ENCODE measurements around the gene PARP4. TPM values are rescaled to one million over a fixed set of nuclear protein-coding genes. Genes with fewer than 3 reads are reported as not detected.

Gene PARP4
- polyA plus RNA-seq, 2 of the 4 experiments (the other 2 are of a cell fraction): 25.8 to 70.4 TPM

- no peak for ATAC-seq
- FAIRE-seq: no peak
- H3K4me2 ChIP-seq: no peak overlapping the region
- CTCF ChIA-PET: interaction anchor here (0.7 kb wide), 1 partner anchor 1274 kb away, joined by 3 read pairs; no protein-coding TSS in a partner anchor
- WGBS (ENCODE audit: missing lambda C conversion rate): 61% methylated on average over 6 of the region's 6 CpGs
- no peak overlapping the region for H3K4me3 ChIP-seq
- no peak overlapping the region for H3K27ac ChIP-seq
- POLR2A ChIA-PET: no interaction called here
- no peak for DNase-seq (ENCODE audit: low read depth in 1 of 2, low spot score in 1 of 2)
- H3K9me3 ChIP-seq: no peaks in the 10 kb centered on the region
- no peaks in the 10 kb centered on the region for H3K4me1 ChIP-seq
- no peak for TF ChIP-seq E2F6 (IDR thresholded peaks at IDR 0.05; ENCODE audit: borderline replicate concordance, low read depth)
These were observed 14.7 kb upstream of the PARP4 start for GRCh38 chr13:24527266-24527775.

GRCh38 chr13:24520733-24521132, 8.2 kb upstream of the PARP4 start:
- no peak for ATAC-seq
- Histone ChIP-seq H3K9me3 (no peaks in the 10 kb centered on the region), H3K27ac (no peak overlapping the region), H3K4me1 (no peaks in the 10 kb centered on the region), H3K4me2 (no peak overlapping the region), H3K4me3 (no peak overlapping the region)
- ChIA-PET CTCF (interaction anchor here (1.8 kb wide), 1 partner anchor 15 kb away, joined by 5 read pairs; no protein-coding TSS in a partner anchor), POLR2A (no interaction called here)
- FAIRE-seq: no peak
- DNase-seq (ENCODE audit: low read depth in 1 of 2, low spot score in 1 of 2): no peak
- TF ChIP-seq JUN (IDR thresholded peaks at IDR 0.05): no peak
- TF ChIP-seq E2F6 (IDR thresholded peaks at IDR 0.05; ENCODE audit: borderline replicate concordance, low read depth): no peak
- TF ChIP-seq HES2 (IDR thresholded peaks at IDR 0.05): no peak
- no peak for TF ChIP-seq ESRRA (IDR thresholded peaks at IDR 0.05; ENCODE audit: borderline replicate concordance, low read length)
- TF ChIP-seq NR3C1 (IDR thresholded peaks at IDR 0.05): no peak
- no peak for TF ChIP-seq HOXA7 (CRISPR knock-in tag; IDR thresholded peaks at IDR 0.05)
- no peak for TF ChIP-seq EHF (CRISPR knock-in tag; IDR thresholded peaks at IDR 0.05)
- no peak for TF ChIP-seq RARB (CRISPR knock-in tag; IDR thresholded peaks at IDR 0.05)
- no peak for TF ChIP-seq MAX (IDR thresholded peaks at IDR 0.05)
- no peak for TF ChIP-seq CTCF (IDR thresholded peaks at IDR 0.05)
- no peak for TF ChIP-seq HMGXB4 (CRISPR knock-in tag; IDR thresholded peaks at IDR 0.05; ENCODE audit: borderline replicate concordance)
- no peak for TF ChIP-seq KDM1A (IDR thresholded peaks at IDR 0.05; ENCODE audit: low read depth)
- TF ChIP-seq MAFK (IDR thresholded peaks at IDR 0.05; ENCODE audit: partially characterized antibody): no peak
- no peak for TF ChIP-seq FOSL2 (IDR thresholded peaks at IDR 0.05)
- no peak for TF ChIP-seq FOSL2 (CRISPR knock-in tag; IDR thresholded peaks at IDR 0.05)
- no peak for TF ChIP-seq REST (IDR thresholded peaks at IDR 0.05)
- TF ChIP-seq HOXB5 (CRISPR knock-in tag; IDR thresholded peaks at IDR 0.05): no peak
- TF ChIP-seq BCL3 (IDR thresholded peaks at IDR 0.05): no peak
- 88% methylated on average over 1 of the region's 1 CpG for WGBS (ENCODE audit: missing lambda C conversion rate)

All from A549 (cell line).